Measurements from ENCODE around the gene SETD2.

SETD2 gene

GRCh38 chr3:47162697-47163168 lies 1.2 kb downstream of the SETD2 start:
- TF ChIP-seq RAD21 (IDR thresholded peaks at IDR 0.05; ENCODE audit: low read depth): no peak
- no peak for TF ChIP-seq MAX (IDR thresholded peaks at IDR 0.05)
- no peak for TF ChIP-seq TEAD4 (IDR thresholded peaks at IDR 0.05)
- TF ChIP-seq TAF1 (IDR thresholded peaks at IDR 0.05; ENCODE audit: low read depth): no peak
- no peak for TF ChIP-seq NFIC (IDR thresholded peaks at IDR 0.05)
- no peak for TF ChIP-seq CEBPB (IDR thresholded peaks at IDR 0.05)
- TF ChIP-seq EGR1 (IDR thresholded peaks at IDR 0.05): no peak

GRCh38 chr3:47161983-47162696 lies 1.8 kb downstream of the SETD2 start:
- TF ChIP-seq FOXM1 (IDR thresholded peaks at IDR 0.05; ENCODE audit: borderline replicate concordance, low read depth) (no peak), EP300 (IDR thresholded peaks at IDR 0.05; ENCODE audit: borderline replicate concordance) (no peak), NFIC (IDR thresholded peaks at IDR 0.05) (no peak), EGR1 (IDR thresholded peaks at IDR 0.05) (no peak), USF1 (IDR thresholded peaks at IDR 0.05) (no peak), CEBPB (IDR thresholded peaks at IDR 0.05) (no peak), CREB1 (IDR thresholded peaks at IDR 0.05; ENCODE audit: low read depth) (no peak), REST (IDR thresholded peaks at IDR 0.05; ENCODE audit: low read depth) (no peak), MAX (IDR thresholded peaks at IDR 0.05) (no peak), TEAD4 (IDR thresholded peaks at IDR 0.05) (no peak), TCF12 (IDR thresholded peaks at IDR 0.05; ENCODE audit: low read depth) (no peak), ZBTB7A (IDR thresholded peaks at IDR 0.05; ENCODE audit: low read depth) (no peak), TAF1 (IDR thresholded peaks at IDR 0.05; ENCODE audit: low read depth) (no peak), YY1 (IDR thresholded peaks at IDR 0.05; ENCODE audit: low read depth) (no peak), RAD21 (IDR thresholded peaks at IDR 0.05; ENCODE audit: low read depth) (no peak)

- TF ChIP-seq EP300 (IDR thresholded peaks at IDR 0.05; ENCODE audit: borderline replicate concordance) (no peak), YY1 (IDR thresholded peaks at IDR 0.05; ENCODE audit: low read depth) (no peak), TAF1 (IDR thresholded peaks at IDR 0.05; ENCODE audit: low read depth) (no peak)
Observed at GRCh38 chr3:47159820-47160219, 4.1 kb downstream of the SETD2 start.

- TF ChIP-seq YY1 (IDR thresholded peaks at IDR 0.05; ENCODE audit: low read depth) (no peak), USF1 (IDR thresholded peaks at IDR 0.05) (no peak), EGR1 (IDR thresholded peaks at IDR 0.05) (no peak), NFIC (IDR thresholded peaks at IDR 0.05) (no peak), CEBPB (IDR thresholded peaks at IDR 0.05) (no peak), RAD21 (IDR thresholded peaks at IDR 0.05; ENCODE audit: low read depth) (no peak), FOXM1 (IDR thresholded peaks at IDR 0.05; ENCODE audit: borderline replicate concordance, low read depth) (no peak), EP300 (IDR thresholded peaks at IDR 0.05; ENCODE audit: borderline replicate concordance) (no peak), REST (IDR thresholded peaks at IDR 0.05; ENCODE audit: low read depth) (no peak), TAF1 (IDR thresholded peaks at IDR 0.05; ENCODE audit: low read depth) (no peak), ZBTB7A (IDR thresholded peaks at IDR 0.05; ENCODE audit: low read depth) (no peak)
Observed at GRCh38 chr3:47158208-47158607, 5.7 kb downstream of the SETD2 start.

GRCh38 chr3:47156396-47156795 lies 7.5 kb downstream of the SETD2 start:
- no peak for TF ChIP-seq FOXM1 (IDR thresholded peaks at IDR 0.05; ENCODE audit: borderline replicate concordance, low read depth)
- no peak for TF ChIP-seq YY1 (IDR thresholded peaks at IDR 0.05; ENCODE audit: low read depth)
- TF ChIP-seq NFIC (IDR thresholded peaks at IDR 0.05): no peak
- no peak for TF ChIP-seq EP300 (IDR thresholded peaks at IDR 0.05; ENCODE audit: borderline replicate concordance)
- TF ChIP-seq TAF1 (IDR thresholded peaks at IDR 0.05; ENCODE audit: low read depth): no peak
- TF ChIP-seq RAD21 (IDR thresholded peaks at IDR 0.05; ENCODE audit: low read depth): no peak
- no peak for TF ChIP-seq MAX (IDR thresholded peaks at IDR 0.05)
- TF ChIP-seq CEBPB (IDR thresholded peaks at IDR 0.05): no peak
- TF ChIP-seq TEAD4 (IDR thresholded peaks at IDR 0.05): no peak
- no peak for TF ChIP-seq CREB1 (IDR thresholded peaks at IDR 0.05; ENCODE audit: low read depth)
- no peak for TF ChIP-seq USF1 (IDR thresholded peaks at IDR 0.05)
- no peak for TF ChIP-seq REST (IDR thresholded peaks at IDR 0.05; ENCODE audit: low read depth)
- no peak for TF ChIP-seq TCF12 (IDR thresholded peaks at IDR 0.05; ENCODE audit: low read depth)
- no peak for TF ChIP-seq ZBTB7A (IDR thresholded peaks at IDR 0.05; ENCODE audit: low read depth)
- no peak for TF ChIP-seq EGR1 (IDR thresholded peaks at IDR 0.05)
